Measurements from ENCODE around the gene CHCHD4. TPM values are rescaled to one million over a fixed set of nuclear protein-coding genes. Genes with fewer than 3 reads are reported as not detected.

CHCHD4 gene
- polyA plus RNA-seq, 1 of the 3 experiments (the other 2 are of a cell fraction) = 15.4 TPM

DNA sequence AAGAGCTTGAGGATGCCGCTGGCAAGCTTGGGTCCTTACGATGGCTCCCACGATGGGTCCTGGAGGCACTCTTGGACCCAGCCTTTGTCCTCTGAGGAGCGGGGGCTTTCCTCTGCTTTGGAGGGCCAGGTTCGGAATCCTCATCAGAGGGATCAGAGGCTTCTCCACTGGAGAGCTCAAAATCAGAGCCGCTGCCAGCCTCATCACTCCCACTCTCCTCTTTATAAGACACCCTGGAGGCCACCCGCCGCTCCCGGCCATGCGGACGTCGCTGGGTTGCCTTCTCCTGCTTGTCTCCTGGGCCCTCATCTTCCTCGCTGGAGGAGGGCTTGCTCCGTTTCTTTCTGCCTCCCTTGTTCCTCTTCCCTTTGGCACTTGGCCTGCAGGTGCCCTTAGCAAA, 33.7 kb upstream of the CHCHD4 start:
- Histone ChIP-seq H3K4me1 (ENCODE audit: control insufficient read depth in 1 of 2, insufficient read depth in 2 of 2, low read depth in 1 of 2, low read length in 1 of 2) (no peaks in the 10 kb centered on the region), H3K4me3 (ENCODE audit: low read depth in 2 of 2, low read length in 1 of 2) (no peak overlapping the region), H3K4me2 (no peak overlapping the region), H3K27ac (ENCODE audit: low read depth in 2 of 2, low read length in 1 of 2) (no peak overlapping the region), H4K20me1 (ENCODE audit: insufficient read depth) (0 out of 2 replicates have a peak, but pooled peaks cover 3% of the 10 kb centered on the region), H2AFZ (ENCODE audit: low read depth) (no peak overlapping the region), H3K27me3 (ENCODE audit: insufficient read depth) (no peaks in the 10 kb centered on the region), H3K9ac (no peak overlapping the region), H3K79me2 (ENCODE audit: insufficient read depth) (peaks cover 74% of the 10 kb centered on the region), H3K9me3 (peaks cover 9% of the 10 kb centered on the region; the same call in 1 of the 2 replicates), H3F3A (replicated peaks; ENCODE audit: insufficient read depth) (no peaks in the 10 kb centered on the region), H3K36me3 (replicated peaks in 1 of 2; ENCODE audit: control insufficient read depth in 1 of 2, insufficient read depth in 2 of 2, low read length in 1 of 2) (peaks cover 89 to 91% of the 10 kb centered on the region in 2 experiments), H3K9me2 (no peaks in the 10 kb centered on the region)
- POLR2A ChIA-PET = no interaction called here
- 88% methylated on average over 14 of the region's 14 CpGs for WGBS (ENCODE audit: low lambda C conversion rate)
- TF ChIP-seq, protein P1, sequence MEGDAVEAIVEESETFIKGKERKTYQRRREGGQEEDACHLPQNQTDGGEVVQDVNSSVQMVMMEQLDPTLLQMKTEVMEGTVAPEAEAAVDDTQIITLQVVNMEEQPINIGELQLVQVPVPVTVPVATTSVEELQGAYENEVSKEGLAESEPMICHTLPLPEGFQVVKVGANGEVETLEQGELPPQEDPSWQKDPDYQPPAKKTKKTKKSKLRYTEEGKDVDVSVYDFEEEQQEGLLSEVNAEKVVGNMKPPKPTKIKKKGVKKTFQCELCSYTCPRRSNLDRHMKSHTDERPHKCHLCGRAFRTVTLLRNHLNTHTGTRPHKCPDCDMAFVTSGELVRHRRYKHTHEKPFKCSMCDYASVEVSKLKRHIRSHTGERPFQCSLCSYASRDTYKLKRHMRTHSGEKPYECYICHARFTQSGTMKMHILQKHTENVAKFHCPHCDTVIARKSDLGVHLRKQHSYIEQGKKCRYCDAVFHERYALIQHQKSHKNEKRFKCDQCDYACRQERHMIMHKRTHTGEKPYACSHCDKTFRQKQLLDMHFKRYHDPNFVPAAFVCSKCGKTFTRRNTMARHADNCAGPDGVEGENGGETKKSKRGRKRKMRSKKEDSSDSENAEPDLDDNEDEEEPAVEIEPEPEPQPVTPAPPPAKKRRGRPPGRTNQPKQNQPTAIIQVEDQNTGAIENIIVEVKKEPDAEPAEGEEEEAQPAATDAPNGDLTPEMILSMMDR (IDR thresholded peaks at IDR 0.05) = no peak
- TF ChIP-seq, protein P2, sequence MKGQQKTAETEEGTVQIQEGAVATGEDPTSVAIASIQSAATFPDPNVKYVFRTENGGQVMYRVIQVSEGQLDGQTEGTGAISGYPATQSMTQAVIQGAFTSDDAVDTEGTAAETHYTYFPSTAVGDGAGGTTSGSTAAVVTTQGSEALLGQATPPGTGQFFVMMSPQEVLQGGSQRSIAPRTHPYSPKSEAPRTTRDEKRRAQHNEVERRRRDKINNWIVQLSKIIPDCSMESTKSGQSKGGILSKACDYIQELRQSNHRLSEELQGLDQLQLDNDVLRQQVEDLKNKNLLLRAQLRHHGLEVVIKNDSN (IDR thresholded peaks at IDR 0.05; ENCODE audit: borderline replicate concordance, low read depth) = no peak
- no peak for TF ChIP-seq TEAD4 (IDR thresholded peaks at IDR 0.05; ENCODE audit: borderline replicate concordance, insufficient read depth)
- no peak for TF ChIP-seq JUND (IDR thresholded peaks at IDR 0.05)
- no peak for TF ChIP-seq ELF1 (IDR thresholded peaks at IDR 0.05)
- no peak for DNase-seq
- CTCF ChIA-PET = interaction anchor here (2.0 kb wide), 1 partner anchor 9 kb away, joined by 7 read pairs; no protein-coding TSS in a partner anchor

DNA sequence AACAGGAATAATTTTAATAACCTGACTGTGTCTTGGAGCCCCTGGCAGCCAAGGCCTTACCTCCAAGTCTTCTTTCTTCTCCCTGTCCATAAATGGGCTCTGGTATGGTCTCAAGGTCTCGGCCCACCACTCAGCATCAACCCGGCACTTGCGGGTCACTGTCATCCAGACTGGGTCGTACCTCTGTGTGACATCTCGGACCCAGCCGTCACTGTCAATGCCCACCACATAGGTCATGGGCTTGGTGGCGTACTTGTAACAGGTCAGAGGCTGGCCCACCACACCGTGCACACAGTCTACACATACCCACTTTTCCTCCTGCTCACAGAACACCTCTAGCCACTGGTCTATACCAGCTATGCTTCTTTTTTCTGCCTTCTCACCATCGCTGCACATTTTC, 33.3 kb upstream of the CHCHD4 start:
- Histone ChIP-seq H3F3A (replicated peaks; ENCODE audit: insufficient read depth) (no peaks in the 10 kb centered on the region), H3K79me2 (ENCODE audit: insufficient read depth) (peaks cover 70% of the 10 kb centered on the region), H3K27me3 (ENCODE audit: insufficient read depth) (no peaks in the 10 kb centered on the region), H3K4me3 (ENCODE audit: low read depth in 2 of 2, low read length in 1 of 2) (no peak overlapping the region), H3K9me2 (no peaks in the 10 kb centered on the region), H3K27ac (ENCODE audit: low read depth in 2 of 2, low read length in 1 of 2) (no peak overlapping the region), H4K20me1 (ENCODE audit: insufficient read depth) (0 out of 2 replicates have a peak, but pooled peaks cover 7% of the 10 kb centered on the region), H3K4me1 (ENCODE audit: control insufficient read depth in 1 of 2, insufficient read depth in 2 of 2, low read depth in 1 of 2, low read length in 1 of 2) (no peaks in the 10 kb centered on the region; a peak in 1 of 4 replicates), H3K9me3 (peaks cover 9% of the 10 kb centered on the region; the same call in 1 of the 2 replicates), H2AFZ (ENCODE audit: low read depth) (no peak overlapping the region), H3K4me2 (no peak overlapping the region), H3K9ac (no peak overlapping the region), H3K36me3 (replicated peaks in 1 of 2; ENCODE audit: control insufficient read depth in 1 of 2, insufficient read depth in 2 of 2, low read length in 1 of 2) (peaks cover 89 to 91% of the 10 kb centered on the region in 2 experiments)
- ChIA-PET POLR2A (interaction anchor here (0.8 kb wide), 1 partner anchor 9 kb away, joined by 3 read pairs; no protein-coding TSS in a partner anchor), CTCF (interaction anchor here (1.0 to 2.0 kb wide), 2 partner anchors 8 to 10 kb away, joined by 3 to 7 read pairs; no protein-coding TSS in a partner anchor)
- WGBS (ENCODE audit: low lambda C conversion rate) = 97% methylated on average over 9 of the region's 9 CpGs
- no peak for DNase-seq
- TF ChIP-seq RFX5 (IDR thresholded peaks at IDR 0.05; ENCODE audit: low read length) (no peak), RCOR1 (IDR thresholded peaks at IDR 0.05; ENCODE audit: low read length) (no peak), EZH2phosphoT487 (IDR thresholded peaks at IDR 0.05; ENCODE audit: borderline replicate concordance, low read depth) (no peak), FOXM1 (IDR thresholded peaks at IDR 0.05; ENCODE audit: low read depth) (no peak), GABPA (IDR thresholded peaks at IDR 0.05; ENCODE audit: low read depth) (no peak), TAF1 (IDR thresholded peaks at IDR 0.05; ENCODE audit: borderline replicate concordance, low read depth, low read length) (no peak), FOXJ3 (CRISPR knock-in tag; IDR thresholded peaks at IDR 0.05) (no peak), NFIC (IDR thresholded peaks at IDR 0.05; ENCODE audit: borderline replicate concordance) (no peak), FOSL2 (IDR thresholded peaks at IDR 0.05; ENCODE audit: borderline replicate concordance, low read depth) (no peak)
- TF ChIP-seq, protein P1 (IDR thresholded peaks at IDR 0.05) = no peak
- TF ChIP-seq, protein P3, sequence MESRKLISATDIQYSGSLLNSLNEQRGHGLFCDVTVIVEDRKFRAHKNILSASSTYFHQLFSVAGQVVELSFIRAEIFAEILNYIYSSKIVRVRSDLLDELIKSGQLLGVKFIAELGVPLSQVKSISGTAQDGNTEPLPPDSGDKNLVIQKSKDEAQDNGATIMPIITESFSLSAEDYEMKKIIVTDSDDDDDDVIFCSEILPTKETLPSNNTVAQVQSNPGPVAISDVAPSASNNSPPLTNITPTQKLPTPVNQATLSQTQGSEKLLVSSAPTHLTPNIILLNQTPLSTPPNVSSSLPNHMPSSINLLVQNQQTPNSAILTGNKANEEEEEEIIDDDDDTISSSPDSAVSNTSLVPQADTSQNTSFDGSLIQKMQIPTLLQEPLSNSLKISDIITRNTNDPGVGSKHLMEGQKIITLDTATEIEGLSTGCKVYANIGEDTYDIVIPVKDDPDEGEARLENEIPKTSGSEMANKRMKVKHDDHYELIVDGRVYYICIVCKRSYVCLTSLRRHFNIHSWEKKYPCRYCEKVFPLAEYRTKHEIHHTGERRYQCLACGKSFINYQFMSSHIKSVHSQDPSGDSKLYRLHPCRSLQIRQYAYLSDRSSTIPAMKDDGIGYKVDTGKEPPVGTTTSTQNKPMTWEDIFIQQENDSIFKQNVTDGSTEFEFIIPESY (IDR thresholded peaks at IDR 0.05; ENCODE audit: borderline replicate concordance, low read depth) = no peak
- TF ChIP-seq, protein P4, sequence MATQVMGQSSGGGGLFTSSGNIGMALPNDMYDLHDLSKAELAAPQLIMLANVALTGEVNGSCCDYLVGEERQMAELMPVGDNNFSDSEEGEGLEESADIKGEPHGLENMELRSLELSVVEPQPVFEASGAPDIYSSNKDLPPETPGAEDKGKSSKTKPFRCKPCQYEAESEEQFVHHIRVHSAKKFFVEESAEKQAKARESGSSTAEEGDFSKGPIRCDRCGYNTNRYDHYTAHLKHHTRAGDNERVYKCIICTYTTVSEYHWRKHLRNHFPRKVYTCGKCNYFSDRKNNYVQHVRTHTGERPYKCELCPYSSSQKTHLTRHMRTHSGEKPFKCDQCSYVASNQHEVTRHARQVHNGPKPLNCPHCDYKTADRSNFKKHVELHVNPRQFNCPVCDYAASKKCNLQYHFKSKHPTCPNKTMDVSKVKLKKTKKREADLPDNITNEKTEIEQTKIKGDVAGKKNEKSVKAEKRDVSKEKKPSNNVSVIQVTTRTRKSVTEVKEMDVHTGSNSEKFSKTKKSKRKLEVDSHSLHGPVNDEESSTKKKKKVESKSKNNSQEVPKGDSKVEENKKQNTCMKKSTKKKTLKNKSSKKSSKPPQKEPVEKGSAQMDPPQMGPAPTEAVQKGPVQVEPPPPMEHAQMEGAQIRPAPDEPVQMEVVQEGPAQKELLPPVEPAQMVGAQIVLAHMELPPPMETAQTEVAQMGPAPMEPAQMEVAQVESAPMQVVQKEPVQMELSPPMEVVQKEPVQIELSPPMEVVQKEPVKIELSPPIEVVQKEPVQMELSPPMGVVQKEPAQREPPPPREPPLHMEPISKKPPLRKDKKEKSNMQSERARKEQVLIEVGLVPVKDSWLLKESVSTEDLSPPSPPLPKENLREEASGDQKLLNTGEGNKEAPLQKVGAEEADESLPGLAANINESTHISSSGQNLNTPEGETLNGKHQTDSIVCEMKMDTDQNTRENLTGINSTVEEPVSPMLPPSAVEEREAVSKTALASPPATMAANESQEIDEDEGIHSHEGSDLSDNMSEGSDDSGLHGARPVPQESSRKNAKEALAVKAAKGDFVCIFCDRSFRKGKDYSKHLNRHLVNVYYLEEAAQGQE (IDR thresholded peaks at IDR 0.05; ENCODE audit: low read depth, low read length) = no peak
